HG02571 (cell line): ENCODE measurements around the gene ZNF502.

ENCODE experiments used
- ATAC-seq: cut with Tn5 transposase; IDR thresholded peaks from one replicate; pipeline ENCODE4 v1.9.1; 2021; ENCODE audit warnings: mild to moderate bottlenecking, moderate library complexity; ENCODE audit not compliant: unreplicated experiment

ZNF502 gene

GRCh38 chr3:44764248-44764647 is 51.8 kb downstream of the ZNF502 start:
- ATAC-seq = no peak

- ATAC-seq = no peak
Measured at GRCh38 chr3:44771424-44772098, 59.1 kb downstream of the ZNF502 start.

GRCh38 chr3:44772099-44772442 is 59.6 kb downstream of the ZNF502 start:
- no peak for ATAC-seq
